DOHH2 (cell line): ENCODE results near the gene COPZ1.

Source experiments
- H3F3A ChIP-seq: fragments of 200-600 bp; sonication (generic), shearing (Covaris generic); 2 replicates; pipeline ENCODE4 v1.6.0; 2016; ENCODE audit warnings: antibody characterized with exemption, mild to moderate bottlenecking; ENCODE audit not compliant: control insufficient read depth, insufficient read depth
- H3K27ac ChIP-seq: fragments of 200-600 bp; sonication (generic); 2 replicates; pipeline ENCODE4 v1.5.1; 2014; ENCODE audit warnings: low read depth, mild to moderate bottlenecking, low read length, moderate library complexity
- H3K27me3 ChIP-seq: fragments of 200-600 bp; sonication (generic); 2 replicates; pipeline ENCODE4 v1.6.1; 2014; ENCODE audit warnings: mild to moderate bottlenecking, low read length, mixed read lengths; ENCODE audit not compliant: control insufficient read depth
- H3K36me3 ChIP-seq: fragments of 200-600 bp; sonication (generic); 2 replicates; pipeline ENCODE4 v1.6.1; 2014; ENCODE audit warnings: mild to moderate bottlenecking, low read length, moderate library complexity, mixed read lengths; ENCODE audit not compliant: control insufficient read depth
- H3K4me1 ChIP-seq: fragments of 200-600 bp; sonication (generic); 2 replicates; pipeline ENCODE4 v1.6.1; 2014; ENCODE audit warnings: mild to moderate bottlenecking, low read length, mixed read lengths; ENCODE audit not compliant: control insufficient read depth
- H3K4me2 ChIP-seq: fragments of 200-600 bp; sonication (generic); 2 replicates; pipeline ENCODE4 v1.6.0; 2014; ENCODE audit warnings: mild to moderate bottlenecking, low read length, moderate library complexity
- H3K4me3 ChIP-seq: fragments of 200-600 bp; sonication (generic); 2 replicates; pipeline ENCODE4 v1.5.1; 2014; ENCODE audit warnings: mild to moderate bottlenecking, low read length, mixed read lengths
- H3K79me2 ChIP-seq: fragments of 200-600 bp; sonication (generic); 2 replicates; pipeline ENCODE4 v1.6.1; 2014; ENCODE audit warnings: mild to moderate bottlenecking, low read length, mixed read lengths; ENCODE audit not compliant: control insufficient read depth
- H3K9me2 ChIP-seq: fragments of 200-600 bp; sonication (generic); replicated peaks from 2 replicates; pipeline ENCODE4 v1.6.1; 2014; ENCODE audit warnings: mild to moderate bottlenecking, low read length, mixed read lengths; ENCODE audit not compliant: control insufficient read depth
- H3K9me3 ChIP-seq: fragments of 200-600 bp; sonication (generic); 2 replicates; pipeline ENCODE4 v1.6.1; 2014; ENCODE audit warnings: antibody characterized with exemption, low read length, mixed read lengths; ENCODE audit not compliant: control insufficient read depth, insufficient read depth
- H4K20me1 ChIP-seq: fragments of 200-600 bp; sonication (generic); 2 replicates; pipeline ENCODE4 v1.6.0; 2014; ENCODE audit warnings: low read depth, mild to moderate bottlenecking, antibody characterized with exemption, low read length, moderate library complexity; ENCODE audit not compliant: control insufficient read depth, insufficient read depth
- CTCF ChIP-seq: fragments of 200-600 bp; sonication (generic); IDR thresholded peaks from one replicate; pipeline ENCODE4 v1.5.1; 2014; ENCODE audit warnings: antibody characterized with exemption, mild to moderate bottlenecking, low read depth, low read length; ENCODE audit not compliant: poor library complexity, severe bottlenecking
- EZH2phosphoT487 ChIP-seq: fragments of 200-600 bp; sonication (generic); IDR thresholded peaks from 2 replicates; pipeline ENCODE4 v1.6.1; 2017; ENCODE audit warnings: borderline replicate concordance, mild to moderate bottlenecking, antibody characterized with exemption, low read length, moderate library complexity, mixed read lengths

The COPZ1 gene

DNA sequence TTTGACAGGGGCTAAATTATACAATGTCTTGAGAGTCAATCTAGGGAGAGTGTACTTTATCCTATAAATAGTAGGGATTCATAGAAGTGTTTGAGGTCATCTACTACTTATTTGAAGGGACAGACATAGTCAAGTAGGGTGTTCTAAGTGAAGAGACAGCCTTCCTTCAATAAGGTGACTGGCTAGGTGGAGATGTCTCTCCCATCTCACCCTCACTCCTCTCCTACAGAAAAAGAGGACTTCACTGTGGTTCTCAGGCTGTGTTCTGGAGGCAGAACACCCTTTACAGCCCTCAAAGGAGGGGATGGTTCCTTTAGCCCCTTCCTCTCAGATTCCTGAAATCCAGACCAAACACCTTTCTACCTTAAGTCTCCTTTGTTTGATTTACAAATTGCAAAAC, 21.3 kb upstream of the COPZ1 start:
- Histone ChIP-seq H3K9me3 (no peaks in the 10 kb centered on the region), H3K27me3 (peaks cover 66% of the 10 kb centered on the region), H3K79me2 (no peaks in the 10 kb centered on the region), H3K4me2 (no peak overlapping the region), H3K27ac (no peak overlapping the region), H4K20me1 (0 out of 2 replicates have a peak, but pooled peaks cover 3% of the 10 kb centered on the region), H3K36me3 (no peaks in the 10 kb centered on the region), H3K9me2 (no peaks in the 10 kb centered on the region), H3K4me3 (no peak overlapping the region), H3F3A (no peaks in the 10 kb centered on the region), H3K4me1 (peaks cover 6% of the 10 kb centered on the region)
- TF ChIP-seq EZH2phosphoT487: no peak
- TF ChIP-seq CTCF: no peak

- Histone ChIP-seq H4K20me1 (0 out of 2 replicates have a peak, but pooled peaks cover 3% of the 10 kb centered on the region), H3K36me3 (no peaks in the 10 kb centered on the region), H3K4me1 (peaks cover 6% of the 10 kb centered on the region), H3K27ac (no peak overlapping the region), H3K4me3 (no peak overlapping the region), H3K9me3 (no peaks in the 10 kb centered on the region), H3F3A (no peaks in the 10 kb centered on the region), H3K27me3 (peaks cover 59% of the 10 kb centered on the region), H3K79me2 (no peaks in the 10 kb centered on the region), H3K4me2 (no peak overlapping the region), H3K9me2 (no peaks in the 10 kb centered on the region)
- no peak for TF ChIP-seq EZH2phosphoT487
- TF ChIP-seq CTCF: no peak
Observed at GRCh38 chr12:54304187-54304810, 20.6 kb upstream of the COPZ1 start.

- no peaks in the 10 kb centered on the region for H3K9me2 ChIP-seq
- no peaks in the 10 kb centered on the region for H3K9me3 ChIP-seq
- H3K27ac ChIP-seq: no peak overlapping the region
- no peaks in the 10 kb centered on the region for H3F3A ChIP-seq
- H3K79me2 ChIP-seq: no peaks in the 10 kb centered on the region
- no peaks in the 10 kb centered on the region for H3K4me1 ChIP-seq
- no peaks in the 10 kb centered on the region for H3K36me3 ChIP-seq
- TF ChIP-seq CTCF: no peak
- TF ChIP-seq EZH2phosphoT487: no peak
- no peaks in the 10 kb centered on the region for H4K20me1 ChIP-seq
- no peak overlapping the region for H3K4me3 ChIP-seq
- peaks cover 35% of the 10 kb centered on the region for H3K27me3 ChIP-seq
- no peak overlapping the region for H3K4me2 ChIP-seq
Observed at GRCh38 chr12:54306925-54307741, 17.8 kb upstream of the COPZ1 start.
